Thyroid gland (tissue), 4 donors: Measurements from ENCODE around the gene TRIOBP. TPM values are rescaled to one million over a fixed set of nuclear protein-coding genes. Genes with fewer than 3 reads are reported as not detected.

Experiments used
- DNase-seq, 2 donors: peaks; one replicate each; pipeline ENCODE4 v3.0.0-alpha.2; 2019
- H3K27ac ChIP-seq, 3 donors: fragments of 200-600 bp; sonication (generic); 1 replicate in 2 of 3; 2 replicates in 1 of 3; pipeline ENCODE4 v1.5.1; 2016 to 2019; ENCODE audit warnings: mild to moderate bottlenecking in 1 of 3, moderate library complexity in 1 of 3
- H3K27me3 ChIP-seq: fragments of 200-600 bp; sonication (generic); one replicate; pipeline ENCODE4 v1.5.1; 2019
- H3K36me3 ChIP-seq, 2 donors: fragments of 200-600 bp; sonication (generic); one replicate each; pipeline ENCODE4 v1.5.1; 2016 to 2019
- H3K4me1 ChIP-seq, 2 donors: fragments of 200-600 bp; sonication (generic); one replicate each; pipeline ENCODE4 v1.5.1; 2017 to 2019
- H3K4me3 ChIP-seq, 3 donors: fragments of 200-600 bp; sonication (generic); replicated peaks in 1 of 3; 1 replicate in 2 of 3; 2 replicates in 1 of 3; pipeline ENCODE4 v1.5.1; 2016; ENCODE audit warnings: mild to moderate bottlenecking in 1 of 3
- H3K9me3 ChIP-seq: fragments of 200-600 bp; sonication (generic); one replicate; pipeline ENCODE4 v1.5.1; 2017
- POLR2A ChIP-seq, 2 donors: fragments of 450-650 bp; IDR thresholded peaks; one replicate each; pipeline ENCODE4 v1.6.1; 2017; ENCODE audit warnings: antibody characterized with exemption in 2 of 2, mild to moderate bottlenecking in 2 of 2, moderate library complexity in 1 of 2
- WGBS, 2 donors: methylation state at CpG; one replicate each; pipeline ENCODE4 v1.1.5; 2017; 5-methylcytosine and 5-hydroxymethylcytosine counted together
- intact Hi-C: fragments of 100-400 bp; cut with DNase I; formaldehyde crosslinking; loops from one replicate; pipeline ENCODE4 v1.15.1; 2023
- total RNA-seq, 4 donors: library from RNA; depleted of rRNA; stranded (reverse); fragments of >200 nt; gene quantifications; one replicate each; pipeline ENCODE4 v1.2.3, GENCODE V29; 2016
- TF ChIP-seq, protein P1 (sequence below), 6 experiments: fragments of 200-600 bp in 3 of 6; fragments of 450-650 bp in 3 of 6; sonication (generic) in 3 of 6; IDR thresholded peaks; one replicate each; pipeline ENCODE4 v1.5.1; 2016 to 2019; ENCODE audit warnings: antibody characterized with exemption in 6 of 6, mild to moderate bottlenecking in 2 of 6, inconsistent platforms in 1 of 6, moderate library complexity in 1 of 6

TRIOBP gene
- total RNA-seq, 4 donors from 2014 or later = 120 to 150 (median 140) TPM

DNA sequence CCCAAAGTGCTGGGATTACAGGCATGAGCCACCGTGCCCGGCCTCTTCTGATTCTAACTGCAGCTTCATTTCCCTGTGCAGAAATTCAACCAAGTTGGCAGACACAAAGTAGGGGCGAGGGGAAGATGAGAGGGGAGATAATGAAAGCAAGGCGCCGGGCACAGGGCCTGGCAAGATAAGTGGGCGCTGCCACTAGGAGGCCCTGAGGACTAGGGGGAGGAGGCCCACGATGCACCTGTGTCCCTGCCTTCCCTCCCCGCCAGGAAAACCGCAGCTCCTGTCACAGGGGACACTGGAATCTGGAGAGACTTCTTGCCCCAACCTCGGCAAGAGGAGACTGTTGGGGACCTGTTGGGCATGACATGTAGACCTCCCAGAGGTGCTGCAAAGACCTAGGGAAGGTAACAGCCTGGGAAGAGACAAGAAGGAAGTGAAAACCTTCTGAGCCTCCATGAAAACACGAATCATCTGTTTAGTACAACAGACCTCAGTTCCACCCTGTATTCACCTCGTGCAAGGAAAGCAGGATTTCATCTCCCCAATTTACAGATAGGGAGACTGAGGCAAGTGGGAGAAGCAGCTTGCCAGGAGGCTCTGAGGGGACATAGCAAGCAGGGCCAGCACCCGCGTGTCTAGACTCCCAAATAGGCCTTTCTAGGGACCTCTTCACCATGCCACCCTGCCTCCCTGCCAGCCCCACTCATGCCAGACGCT is 24.5 kb upstream of the TRIOBP start:
- H3K4me3 ChIP-seq = no peak overlapping the region
- no peaks in the 10 kb centered on the region for H3K36me3 ChIP-seq
- intact Hi-C loops = loop anchor here (10.0 kb wide), 1 partner anchor 122 kb away; no protein-coding TSS in a partner anchor
- no peak for DNase-seq
- H3K27ac ChIP-seq = no peak overlapping the region
- TF ChIP-seq, protein P1, sequence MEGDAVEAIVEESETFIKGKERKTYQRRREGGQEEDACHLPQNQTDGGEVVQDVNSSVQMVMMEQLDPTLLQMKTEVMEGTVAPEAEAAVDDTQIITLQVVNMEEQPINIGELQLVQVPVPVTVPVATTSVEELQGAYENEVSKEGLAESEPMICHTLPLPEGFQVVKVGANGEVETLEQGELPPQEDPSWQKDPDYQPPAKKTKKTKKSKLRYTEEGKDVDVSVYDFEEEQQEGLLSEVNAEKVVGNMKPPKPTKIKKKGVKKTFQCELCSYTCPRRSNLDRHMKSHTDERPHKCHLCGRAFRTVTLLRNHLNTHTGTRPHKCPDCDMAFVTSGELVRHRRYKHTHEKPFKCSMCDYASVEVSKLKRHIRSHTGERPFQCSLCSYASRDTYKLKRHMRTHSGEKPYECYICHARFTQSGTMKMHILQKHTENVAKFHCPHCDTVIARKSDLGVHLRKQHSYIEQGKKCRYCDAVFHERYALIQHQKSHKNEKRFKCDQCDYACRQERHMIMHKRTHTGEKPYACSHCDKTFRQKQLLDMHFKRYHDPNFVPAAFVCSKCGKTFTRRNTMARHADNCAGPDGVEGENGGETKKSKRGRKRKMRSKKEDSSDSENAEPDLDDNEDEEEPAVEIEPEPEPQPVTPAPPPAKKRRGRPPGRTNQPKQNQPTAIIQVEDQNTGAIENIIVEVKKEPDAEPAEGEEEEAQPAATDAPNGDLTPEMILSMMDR (IDR thresholded peaks at IDR 0.05) = no peak
- TF ChIP-seq POLR2A (IDR thresholded peaks at IDR 0.05) = no peak
- 70 to 78% methylated on average over 15 of the region's 15 CpGs for WGBS, 2 donors
- H3K27me3 ChIP-seq = no peaks in the 10 kb centered on the region
- H3K4me1 ChIP-seq = peaks cover 22 to 41% of the 10 kb centered on the region in 2 donors
- H3K9me3 ChIP-seq = no peaks in the 10 kb centered on the region

DNA sequence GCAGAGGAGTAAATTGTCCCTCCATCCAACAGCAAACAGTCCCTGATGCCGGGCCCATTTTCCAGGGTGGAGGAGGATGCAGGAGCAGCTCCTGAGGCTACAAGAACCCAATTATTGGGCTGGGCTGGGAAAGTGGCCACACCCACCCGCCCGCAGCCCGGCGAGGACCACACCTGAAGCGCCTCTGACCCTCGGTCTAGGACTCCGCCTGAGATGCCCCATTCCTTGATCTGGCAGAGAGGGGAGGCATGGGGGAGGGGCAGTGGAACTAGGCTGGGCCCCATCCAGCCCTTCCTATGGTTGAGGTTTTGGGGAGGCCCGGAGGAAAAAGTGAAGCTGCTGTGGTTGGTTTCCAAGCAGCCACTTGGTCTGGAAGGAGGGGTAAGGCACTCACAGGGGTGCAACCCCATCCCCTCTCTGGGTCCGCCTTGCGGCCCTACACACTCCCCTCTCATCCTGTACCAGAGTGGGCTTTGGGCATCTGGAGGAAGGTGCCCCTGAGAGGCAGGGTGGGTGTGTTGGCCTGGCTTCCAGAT is 23.9 kb upstream of the TRIOBP start:
- TF ChIP-seq, protein P1 (IDR thresholded peaks at IDR 0.05) = no peak
- TF ChIP-seq POLR2A (IDR thresholded peaks at IDR 0.05) = no peak
- Histone ChIP-seq H3K27me3 (no peaks in the 10 kb centered on the region), H3K9me3 (no peaks in the 10 kb centered on the region), H3K36me3 (no peaks in the 10 kb centered on the region), H3K4me3 (no peak overlapping the region), H3K4me1 (peaks cover 27 to 46% of the 10 kb centered on the region in 2 donors), H3K27ac (no peak overlapping the region)
- intact Hi-C loops = loop anchor here (10.0 kb wide), 1 partner anchor 122 kb away; no protein-coding TSS in a partner anchor
- DNase-seq = no peak
- WGBS, 2 donors = 73 to 74% methylated on average over 7 to 10 of the region's 11 CpGs

DNA sequence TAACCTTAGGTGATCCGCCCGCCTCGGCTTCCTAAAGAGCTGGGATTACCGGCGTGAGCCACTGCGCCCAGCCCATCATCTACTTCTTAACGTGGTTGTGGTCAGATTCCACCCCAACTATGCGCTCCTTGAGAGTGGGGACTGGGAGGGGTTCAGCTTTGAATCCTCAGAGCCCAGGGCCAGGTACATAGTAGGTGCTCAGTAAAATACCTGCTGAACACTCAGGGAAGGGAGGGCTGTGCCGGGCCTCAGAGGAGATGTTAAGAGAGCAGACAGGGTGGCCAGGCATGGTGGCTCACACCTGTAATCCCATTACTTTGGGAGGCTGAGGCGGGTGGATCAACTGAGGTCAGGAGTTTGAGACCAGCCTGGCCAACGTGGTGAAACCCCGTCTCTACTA is 22.6 kb upstream of the TRIOBP start:
- Histone ChIP-seq H3K9me3 (no peaks in the 10 kb centered on the region), H3K36me3 (no peaks in the 10 kb centered on the region), H3K27me3 (no peaks in the 10 kb centered on the region), H3K4me3 (no peak overlapping the region), H3K27ac (peak overlapping the region; percentile 79 to 92 (median 88)), H3K4me1 (peaks cover 27 to 45% of the 10 kb centered on the region in 2 donors)
- intact Hi-C loops = loop anchor here (10.0 kb wide), 1 partner anchor 121 kb away; no protein-coding TSS in a partner anchor
- DNase-seq = no peak
- no peak for TF ChIP-seq POLR2A (IDR thresholded peaks at IDR 0.05)
- TF ChIP-seq, protein P1 (IDR thresholded peaks at IDR 0.05) = no peak
- 90 to 93% methylated on average over 11 to 12 of the region's 12 CpGs for WGBS, 2 donors

DNA sequence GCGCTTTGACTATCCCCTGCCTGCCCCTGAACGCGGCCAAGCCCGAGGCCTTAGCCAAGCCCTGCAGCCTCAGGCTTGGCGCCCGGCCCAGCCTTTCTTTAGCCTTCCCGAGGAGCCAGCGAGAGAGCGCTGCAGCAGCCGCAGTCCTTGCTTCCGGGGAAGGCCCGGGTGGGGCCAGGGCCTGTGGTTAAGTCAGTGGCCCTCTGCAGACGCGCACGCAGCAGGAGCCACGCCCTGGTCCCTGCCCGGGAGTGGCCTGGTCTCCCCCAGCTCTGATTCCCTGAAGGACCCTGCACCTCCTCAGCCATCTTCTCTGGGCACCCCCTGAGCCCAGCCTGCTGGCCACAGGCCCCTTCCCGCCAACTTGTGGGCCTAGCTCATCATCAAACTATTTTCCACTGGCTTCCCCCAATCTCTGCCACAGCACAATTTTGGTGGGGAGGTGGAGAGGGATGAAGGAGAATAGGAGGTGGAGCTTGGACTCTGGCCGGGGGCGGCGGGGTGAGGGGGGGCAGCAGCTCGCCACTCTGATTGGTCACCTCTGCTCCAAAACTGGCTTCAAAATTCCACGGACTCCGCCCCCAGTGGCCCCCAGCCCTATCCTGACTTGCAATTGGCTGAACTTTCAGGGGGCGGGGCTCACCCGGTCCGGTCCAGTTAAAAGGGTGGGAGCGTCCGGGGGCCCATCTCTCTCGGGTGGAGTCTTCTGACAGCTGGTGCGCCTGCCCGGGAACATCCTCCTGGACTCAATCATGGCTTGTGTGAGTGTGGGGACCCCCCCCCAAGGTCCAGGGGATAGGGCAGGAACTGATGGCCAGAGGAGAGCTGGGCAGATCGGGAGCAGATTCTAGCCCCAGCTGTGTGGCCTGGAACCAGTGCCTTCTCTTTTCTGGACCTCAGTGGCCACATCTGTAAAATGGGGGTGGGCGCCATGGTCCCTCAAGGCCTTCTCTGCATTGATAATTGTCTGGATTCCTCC is 21.6 kb upstream of the TRIOBP start, which contains the start of gene LGALS1:
TSS of gene LGALS1 (plus strand) at position 686 of the 979 bp plus-strand sequence. CDS start at position 753, 67 bp downstream.
- H3K36me3 ChIP-seq = no peaks in the 10 kb centered on the region
- no peaks in the 10 kb centered on the region for H3K9me3 ChIP-seq
- peak; percentile 89 to 94 for DNase-seq
- 28 to 36% methylated on average over 10 to 22 of the region's 34 CpGs for WGBS, 2 donors
- H3K4me3 ChIP-seq = peak within 1 kb of the TSS in 2 of 3 donors; percentile 20 to 28
- no peaks in the 10 kb centered on the region for H3K27me3 ChIP-seq
- H3K4me1 ChIP-seq = peaks cover 27 to 45% of the 10 kb centered on the region in 2 donors
- TF ChIP-seq, protein P1 (IDR thresholded peaks at IDR 0.05) = no peak
- peak in 1 of 2 donors; percentile 22 for TF ChIP-seq POLR2A (IDR thresholded peaks at IDR 0.05)
- peak within 1 kb of the TSS; percentile 79 to 92 (median 88) for H3K27ac ChIP-seq
- intact Hi-C loops = loop anchor here (5.0 to 10.0 kb wide), 2 partner anchors 48 to 120 kb away; no protein-coding TSS in a partner anchor
